ENCODE results near the gene RNF128.

DNA sequence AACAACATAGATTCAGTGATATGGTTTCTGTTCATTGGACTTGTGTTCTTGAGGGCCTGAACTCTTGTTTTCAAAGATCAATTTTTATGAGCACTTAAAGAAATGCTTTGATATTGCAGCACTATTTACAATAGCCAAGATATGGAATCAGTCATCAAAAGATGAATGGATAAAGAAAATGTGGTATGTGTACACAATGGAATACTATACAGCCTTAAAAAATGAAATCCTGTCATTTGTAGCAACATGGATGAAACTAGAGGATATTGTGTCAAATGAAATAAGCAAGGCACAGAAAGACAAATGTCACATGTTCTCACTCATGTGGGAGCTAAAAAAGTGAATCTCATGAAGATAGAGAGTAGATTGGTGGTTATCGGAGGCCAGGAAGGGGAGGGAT, 21.9 kb downstream of the RNF128 start:
- TF ChIP-seq, protein P1, sequence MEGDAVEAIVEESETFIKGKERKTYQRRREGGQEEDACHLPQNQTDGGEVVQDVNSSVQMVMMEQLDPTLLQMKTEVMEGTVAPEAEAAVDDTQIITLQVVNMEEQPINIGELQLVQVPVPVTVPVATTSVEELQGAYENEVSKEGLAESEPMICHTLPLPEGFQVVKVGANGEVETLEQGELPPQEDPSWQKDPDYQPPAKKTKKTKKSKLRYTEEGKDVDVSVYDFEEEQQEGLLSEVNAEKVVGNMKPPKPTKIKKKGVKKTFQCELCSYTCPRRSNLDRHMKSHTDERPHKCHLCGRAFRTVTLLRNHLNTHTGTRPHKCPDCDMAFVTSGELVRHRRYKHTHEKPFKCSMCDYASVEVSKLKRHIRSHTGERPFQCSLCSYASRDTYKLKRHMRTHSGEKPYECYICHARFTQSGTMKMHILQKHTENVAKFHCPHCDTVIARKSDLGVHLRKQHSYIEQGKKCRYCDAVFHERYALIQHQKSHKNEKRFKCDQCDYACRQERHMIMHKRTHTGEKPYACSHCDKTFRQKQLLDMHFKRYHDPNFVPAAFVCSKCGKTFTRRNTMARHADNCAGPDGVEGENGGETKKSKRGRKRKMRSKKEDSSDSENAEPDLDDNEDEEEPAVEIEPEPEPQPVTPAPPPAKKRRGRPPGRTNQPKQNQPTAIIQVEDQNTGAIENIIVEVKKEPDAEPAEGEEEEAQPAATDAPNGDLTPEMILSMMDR (conservative IDR thresholded peaks at IDR 0.05) = no peak
- TF ChIP-seq EZH2 (IDR thresholded peaks at IDR 0.05; ENCODE audit: low read depth) = no peak

All from PC-9 (cell line).